PC-3 (cell line): ENCODE results near the gene DDI2.

Source experiments
- CTCF ChIP-seq: fragments of 300-600 bp; sonication (generic); conservative IDR thresholded peaks from 2 replicates; pipeline ENCODE4 v1.5.1; 2017; ENCODE audit warnings: antibody characterized with exemption, low read depth, mild to moderate bottlenecking, low read length
- EZH2 ChIP-seq: fragments of 300-600 bp; sonication (generic); IDR thresholded peaks from one replicate; pipeline ENCODE4 v1.6.1; 2017; ENCODE audit warnings: antibody characterized with exemption, mild to moderate bottlenecking, low read length; ENCODE audit not compliant: unreplicated experiment
- EZH2phosphoT487 ChIP-seq: fragments of 300-600 bp; sonication (generic); IDR thresholded peaks from 2 replicates; pipeline ENCODE4 v1.6.1; 2018; ENCODE audit warnings: mild to moderate bottlenecking, antibody characterized with exemption, low read length, borderline replicate concordance

GRCh38 chr1:15712168-15712567 lies 94.9 kb downstream of the DDI2 start:
- no peak for TF ChIP-seq CTCF
- no peak for TF ChIP-seq EZH2
- TF ChIP-seq EZH2phosphoT487, result no peak
